GM11168 (cell line): Measurements from ENCODE around the gene CRYGC.

Source experiments
- in situ Hi-C: fragments of 300-500 bp; cut with MboI; formaldehyde crosslinking; loops from one replicate; pipeline ENCODE4 v1.12.0; 2022; ENCODE audit warnings: low sequenced_read_pairs; ENCODE audit not compliant: unreplicated experiment

The CRYGC gene

GRCh38 chr2:208129744-208130711 lies at the start of gene CRYGC:
TSS of gene CRYGC (minus strand) at chr2:208129828. CDS start at chr2:208129792, 36 bp downstream.
- in situ Hi-C loops = no loop called here

DNA sequence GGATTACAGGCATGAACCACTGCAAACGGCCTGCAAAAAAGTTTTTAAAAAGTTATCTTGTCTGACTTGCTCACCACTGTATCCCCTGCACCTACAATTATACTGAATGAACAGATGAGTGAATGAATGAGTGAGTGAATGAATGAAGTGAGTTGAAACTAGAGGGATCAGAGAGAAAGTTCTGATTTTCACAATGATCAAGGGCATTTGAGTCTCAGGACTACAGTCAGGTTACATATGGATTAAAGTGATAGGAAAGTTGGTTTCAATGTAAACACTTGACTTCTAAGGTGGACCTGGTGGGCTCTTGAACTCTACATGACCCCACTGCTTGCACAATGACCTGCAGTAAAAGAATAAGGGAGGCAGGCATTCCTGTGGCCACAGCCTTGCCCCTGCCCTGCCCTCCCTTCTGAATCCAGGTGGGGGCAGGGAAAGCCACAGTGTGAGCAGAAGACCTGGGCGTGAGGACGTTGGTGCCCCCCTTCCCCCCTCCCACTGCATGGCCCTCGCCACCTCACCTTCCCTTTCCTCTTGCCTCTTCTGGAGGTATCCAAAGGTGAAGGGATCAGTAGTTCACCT lies 49.5 kb upstream of the CRYGC start:
- in situ Hi-C loops = no loop called here

DNA sequence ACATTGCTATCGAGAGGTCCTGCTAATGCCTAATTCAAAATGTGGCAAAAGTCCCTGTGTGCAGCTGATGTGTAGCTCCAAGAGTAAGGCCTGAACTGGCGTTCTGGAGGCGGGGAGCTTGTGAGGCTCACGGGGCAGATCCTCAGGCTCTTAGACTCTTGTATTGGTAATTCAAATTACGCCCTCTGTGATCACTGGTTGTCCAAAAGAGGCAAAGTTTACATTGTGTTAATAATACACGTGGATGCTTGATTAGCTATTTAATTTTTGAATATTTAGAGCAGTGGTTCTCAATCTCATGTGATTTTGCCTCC lies 46.2 kb upstream of the CRYGC start:
- in situ Hi-C loops = no loop called here

- in situ Hi-C loops = no loop called here
Measured at GRCh38 chr2:208175069-208175839, 45.6 kb upstream of the CRYGC start.

- in situ Hi-C loops = no loop called here
Measured at GRCh38 chr2:208174144-208174543, 44.5 kb upstream of the CRYGC start.

- in situ Hi-C loops = no loop called here
Measured at GRCh38 chr2:208172125-208172524, 42.5 kb upstream of the CRYGC start.

DNA sequence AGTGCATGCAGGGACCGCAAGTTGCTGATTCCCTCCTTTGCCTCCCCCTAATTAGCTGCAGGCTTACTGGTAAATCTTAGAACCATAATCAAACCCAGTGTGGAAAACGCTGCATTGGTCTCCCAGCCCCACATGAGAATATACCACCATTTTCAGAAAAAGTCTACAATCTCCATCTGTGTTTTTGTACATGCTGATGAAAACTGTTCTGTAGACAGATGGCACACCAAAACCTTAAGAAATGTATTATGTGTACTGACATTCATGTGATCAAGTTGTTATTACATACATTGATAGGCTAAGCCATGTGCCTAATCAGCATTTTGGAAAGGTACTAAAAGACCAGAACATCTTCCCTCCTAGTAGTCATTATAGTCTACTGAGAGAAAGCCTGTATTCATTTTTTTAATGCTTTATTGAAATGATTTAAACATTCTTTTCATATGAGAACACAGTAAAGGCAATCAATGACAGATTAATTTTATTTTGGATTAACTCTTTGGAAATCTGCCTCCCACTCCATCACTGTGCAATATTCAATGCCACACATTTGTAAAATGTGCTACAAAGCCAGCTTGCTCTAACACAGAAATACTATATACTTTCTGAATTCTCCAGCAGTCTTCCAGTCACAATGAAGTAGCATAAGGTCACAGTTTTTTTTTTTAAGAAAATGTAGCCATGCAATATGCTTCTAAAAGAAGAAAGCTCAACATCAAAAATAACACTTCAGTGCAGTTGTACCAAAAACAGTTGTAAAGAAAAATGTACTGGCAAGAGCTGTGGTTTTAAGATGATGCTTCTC lies 35.5 kb upstream of the CRYGC start:
- in situ Hi-C loops = no loop called here

DNA sequence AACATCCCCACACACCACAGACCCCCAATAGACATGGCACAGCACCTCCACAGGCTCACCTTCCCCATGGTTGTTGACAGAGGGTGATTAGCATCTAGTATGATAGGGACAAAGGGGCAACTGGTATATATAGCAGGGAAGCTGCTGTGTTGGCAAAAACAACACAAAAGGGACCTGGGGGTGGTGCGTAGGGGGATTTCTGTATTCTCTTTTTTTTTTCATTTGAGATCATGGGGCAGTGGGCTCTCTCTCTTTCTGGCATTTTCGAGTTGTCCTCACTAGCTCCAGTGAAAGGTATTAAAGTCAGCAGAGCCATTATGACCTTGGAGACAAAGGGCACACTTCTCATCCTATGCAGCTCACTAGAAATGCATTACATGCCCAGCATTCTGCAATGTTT lies 33.9 kb upstream of the CRYGC start, which contains the start of gene CRYGA:
TSS of gene CRYGA (minus strand) at position 101 of the 400 bp plus-strand sequence. CDS start at position 68, 33 bp downstream.
- in situ Hi-C loops = no loop called here

DNA sequence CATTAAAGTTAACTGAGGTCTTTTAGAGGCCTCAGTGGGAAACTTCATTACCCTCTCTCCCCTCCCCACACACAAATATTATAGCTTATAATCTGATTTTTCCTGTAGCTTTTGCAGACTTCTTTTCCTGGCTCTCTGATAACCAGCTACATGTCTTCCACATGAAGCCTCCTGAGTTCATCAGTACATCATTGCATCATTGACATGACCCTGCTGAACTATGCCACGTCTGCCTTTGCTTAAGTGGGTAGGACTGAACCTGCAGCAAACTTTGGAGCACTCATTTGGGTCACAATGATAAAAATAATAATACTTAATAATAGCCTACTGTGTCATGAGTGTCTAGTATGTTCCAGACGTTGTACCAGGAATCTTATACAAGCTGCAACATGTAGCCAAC lies 26.8 kb upstream of the CRYGC start:
- in situ Hi-C loops = no loop called here

DNA sequence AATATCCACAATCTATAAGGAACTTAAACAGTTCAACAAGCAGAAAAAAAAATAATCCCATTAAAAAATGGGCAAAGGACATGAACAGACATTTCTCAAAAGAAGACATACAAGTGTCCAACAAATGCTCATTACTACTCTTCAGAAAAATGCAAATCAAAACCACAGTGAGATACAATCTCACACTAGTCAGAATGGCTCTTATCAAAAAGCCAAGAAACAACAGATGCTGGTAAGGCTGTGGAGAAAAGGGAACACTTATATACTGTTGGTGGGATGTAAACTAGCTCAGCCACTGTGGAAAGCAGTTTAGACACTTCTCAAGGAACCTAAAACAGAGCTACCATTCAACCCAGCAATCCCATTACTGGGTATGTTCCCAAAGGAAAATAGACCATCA lies 23.5 kb upstream of the CRYGC start:
- in situ Hi-C loops = no loop called here

- in situ Hi-C loops = no loop called here
Measured at GRCh38 chr2:208150956-208151355, 21.3 kb upstream of the CRYGC start.

- in situ Hi-C loops = no loop called here
Measured at GRCh38 chr2:208150094-208150493, 20.5 kb upstream of the CRYGC start.

GRCh38 chr2:208148803-208149202 lies 19.2 kb upstream of the CRYGC start:
- in situ Hi-C loops = no loop called here

GRCh38 chr2:208147759-208148158 lies 18.1 kb upstream of the CRYGC start:
- in situ Hi-C loops = no loop called here

DNA sequence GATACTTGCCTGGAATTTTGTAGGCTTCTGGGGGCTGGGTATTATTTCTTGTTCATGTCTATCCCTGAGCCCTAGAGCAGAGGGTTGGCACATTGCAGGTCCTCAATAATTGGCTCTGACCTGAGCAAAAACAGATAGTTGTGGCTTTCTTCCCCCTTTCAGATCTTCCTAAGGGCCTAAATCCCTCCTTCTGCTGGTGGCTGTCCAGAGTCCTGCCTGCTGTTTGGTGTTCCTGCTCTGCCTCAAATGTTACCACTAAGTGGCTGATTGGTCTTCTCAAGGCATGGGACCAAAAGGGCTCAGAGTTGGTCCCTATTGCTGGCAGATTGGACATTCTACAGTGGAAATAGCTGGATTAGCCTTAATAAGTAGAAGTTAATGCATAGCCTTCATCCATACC lies 17.4 kb upstream of the CRYGC start:
- in situ Hi-C loops = no loop called here

- in situ Hi-C loops = no loop called here
Measured at GRCh38 chr2:208146006-208146405, 16.4 kb upstream of the CRYGC start, which contains the start of gene CRYGB. TSS of gene CRYGB (minus strand) at chr2:208146158. CDS start at chr2:208146120, 38 bp downstream.

- in situ Hi-C loops = no loop called here
Measured at GRCh38 chr2:208142925-208143799, 13.5 kb upstream of the CRYGC start.

DNA sequence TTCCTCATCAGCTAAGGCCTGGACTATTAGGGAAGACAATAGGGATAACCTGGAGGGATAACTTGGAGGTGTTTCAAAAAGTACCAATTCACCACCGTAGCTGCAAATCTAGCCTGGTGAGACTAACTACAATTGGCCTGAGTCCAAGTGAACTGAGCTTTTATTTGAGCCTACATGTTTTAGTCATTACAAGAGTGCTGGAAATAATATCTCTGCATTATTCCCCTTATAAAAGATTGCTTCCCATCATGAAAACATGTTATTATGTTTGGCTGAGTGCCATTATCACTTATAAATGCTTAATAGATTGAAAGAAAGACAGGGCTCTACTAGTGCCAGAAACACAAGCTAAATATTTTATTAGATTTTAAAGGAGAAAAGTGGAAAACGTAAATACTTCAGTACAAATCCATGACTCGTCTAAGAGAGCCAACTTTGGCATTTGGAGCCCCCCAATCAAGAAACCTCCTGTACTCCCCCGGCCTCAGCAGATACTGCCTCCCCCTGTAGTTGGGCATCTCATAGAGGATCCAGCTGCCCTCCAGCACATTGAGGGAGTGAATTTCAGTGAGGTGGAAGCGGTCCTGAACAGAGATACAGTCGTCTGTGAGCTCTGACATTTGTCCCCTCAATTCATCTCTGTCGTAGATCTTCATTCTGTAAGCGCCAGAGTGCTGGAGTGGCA lies 12.8 kb upstream of the CRYGC start:
- in situ Hi-C loops = no loop called here

DNA sequence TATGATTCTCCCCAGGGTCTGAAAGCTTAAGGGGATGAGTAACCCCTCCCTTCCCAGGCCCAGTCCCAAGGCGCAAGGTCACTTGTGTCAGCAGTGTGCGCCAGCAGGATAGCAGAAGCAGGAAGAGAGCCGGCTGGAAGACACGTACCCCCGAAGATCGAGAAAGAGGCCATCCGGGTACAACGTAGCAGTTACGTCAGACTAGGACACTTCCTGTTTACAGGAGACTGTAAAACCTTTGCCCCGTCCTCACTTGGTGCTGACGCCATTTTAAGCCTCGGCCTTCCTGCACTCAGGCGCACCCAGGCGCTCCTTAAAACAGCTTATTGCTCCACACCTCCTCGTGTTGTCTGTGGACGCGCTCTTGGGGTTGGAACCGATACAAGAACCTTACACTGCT lies 9.8 kb upstream of the CRYGC start:
- in situ Hi-C loops = no loop called here
